ENCODE results near the gene LCN12.
A peak's percentile ranks its signal among the peaks of the same experiment; 100 is the strongest.

The LCN12 gene

DNA sequence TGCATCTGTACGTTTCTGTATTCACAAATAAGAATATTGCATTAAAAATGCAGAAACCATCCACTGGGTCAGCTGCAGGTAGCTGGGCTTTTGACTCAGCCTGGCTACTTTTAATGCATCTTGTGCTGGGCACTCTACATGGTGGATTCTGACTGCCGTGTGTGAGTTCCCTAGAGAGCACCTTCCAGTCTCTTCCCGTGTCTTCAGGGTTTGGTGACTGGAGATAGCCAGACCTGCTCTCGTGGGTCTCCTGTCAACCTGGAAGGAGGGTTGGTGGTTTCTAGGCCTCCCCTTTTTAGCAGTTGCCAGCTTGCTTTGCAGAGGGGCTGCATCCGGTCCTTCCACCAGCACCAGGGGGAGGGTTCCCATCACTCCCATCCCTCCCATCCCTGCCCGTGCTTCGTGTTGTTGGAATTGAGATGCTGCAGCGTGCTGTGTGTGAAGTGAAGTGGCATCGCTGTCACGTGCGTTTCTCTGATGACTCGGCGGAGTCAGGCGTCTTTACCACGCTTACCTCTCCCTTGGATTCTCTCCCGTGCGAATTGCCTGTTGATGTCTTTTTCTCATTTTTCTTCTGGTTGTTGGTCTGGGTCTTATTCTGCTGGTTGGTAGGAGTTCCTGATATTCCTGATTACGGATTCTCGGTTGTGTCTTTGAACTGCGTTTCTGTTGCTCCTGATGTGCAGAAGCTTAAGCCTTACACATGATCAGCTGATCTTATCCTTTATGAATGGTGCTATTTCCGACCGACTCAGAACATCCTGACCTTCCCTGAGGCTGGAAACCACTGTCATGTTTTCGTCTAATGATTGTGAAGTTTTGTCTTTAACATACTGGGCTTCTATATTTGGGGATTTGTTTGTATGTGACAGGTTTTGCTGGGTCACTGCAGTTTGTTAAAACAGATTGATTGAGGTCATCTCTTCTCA, 24.5 kb upstream of the LCN12 start:
- DNase-seq = no peak

- no peak for DNase-seq
Measured at GRCh38 chr9:136928591-136928990, 23.5 kb upstream of the LCN12 start.

DNA sequence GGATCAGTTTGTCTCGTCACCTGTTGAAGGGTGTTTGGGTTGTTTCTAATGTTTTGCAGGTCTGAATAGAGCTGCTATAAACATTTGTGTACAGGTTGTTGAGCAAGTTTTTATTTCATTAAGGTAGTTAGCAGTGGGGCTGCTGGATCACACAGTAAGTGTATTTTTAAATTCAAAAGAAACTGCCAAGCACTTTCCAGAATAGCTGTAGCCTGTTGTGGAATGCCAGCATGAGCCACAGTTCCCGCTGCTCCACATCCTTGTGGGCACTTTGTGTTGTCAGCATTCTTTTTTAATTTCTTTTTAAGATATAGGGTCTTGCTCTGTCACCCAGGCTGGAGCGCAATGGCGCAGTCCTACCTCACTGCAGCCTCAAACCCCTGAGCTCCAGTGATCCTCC, 22.1 kb upstream of the LCN12 start:
- no peak for DNase-seq

GRCh38 chr9:136931611-136932130, 20.4 kb upstream of the LCN12 start:
- DNase-seq = no peak

DNA sequence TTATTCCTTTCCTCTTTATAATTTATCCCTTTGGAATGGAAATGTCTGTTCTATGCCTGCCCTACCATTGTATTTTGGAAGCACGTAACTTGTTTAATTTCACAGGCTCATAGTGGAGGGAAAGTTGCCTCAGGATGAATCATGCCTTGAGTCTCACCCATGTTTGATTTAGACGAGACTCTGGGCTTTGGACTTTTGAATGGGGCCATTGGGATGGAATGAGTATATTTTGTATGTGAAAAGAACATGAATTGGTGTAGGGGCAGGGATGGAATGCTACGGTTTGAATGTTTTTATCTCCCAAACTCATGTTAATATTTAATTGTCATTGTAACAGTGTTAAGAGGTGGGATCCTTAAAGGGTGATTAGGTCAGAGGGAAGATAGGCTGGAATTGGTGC, 17.8 kb upstream of the LCN12 start:
- no peak for DNase-seq

DNA sequence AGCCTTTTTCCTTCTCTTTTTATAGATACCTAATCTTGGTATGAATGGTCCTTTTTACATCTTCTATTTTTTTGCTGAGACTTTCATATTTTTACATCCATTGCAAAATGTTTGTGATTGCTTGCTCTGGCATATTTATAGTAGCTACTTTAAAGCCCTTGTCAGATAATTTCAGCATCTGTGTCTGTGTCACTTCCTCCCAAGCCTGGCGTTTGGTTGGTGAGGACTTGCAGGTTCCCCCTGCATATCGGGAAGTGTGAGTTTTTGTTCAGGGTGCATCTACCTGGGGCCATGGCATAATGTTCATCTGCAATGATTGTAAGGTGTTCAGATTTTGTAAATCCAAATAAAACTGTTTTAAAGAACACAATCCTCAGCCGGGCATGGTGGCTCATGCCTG, 16.4 kb upstream of the LCN12 start:
- no peak for DNase-seq

GRCh38 chr9:136936645-136937170, 15.4 kb upstream of the LCN12 start:
- no peak for DNase-seq

- no peak for DNase-seq
Measured at GRCh38 chr9:136937186-136938001, 14.7 kb upstream of the LCN12 start.

GRCh38 chr9:136939431-136939995, 12.6 kb upstream of the LCN12 start:
- no peak for DNase-seq

GRCh38 chr9:136939996-136940525, 12.0 kb upstream of the LCN12 start:
- DNase-seq = no peak

- no peak for DNase-seq
Measured at GRCh38 chr9:136940526-136941230, 11.4 kb upstream of the LCN12 start.

GRCh38 chr9:136941231-136942111, 10.6 kb upstream of the LCN12 start:
- no peak for DNase-seq

DNA sequence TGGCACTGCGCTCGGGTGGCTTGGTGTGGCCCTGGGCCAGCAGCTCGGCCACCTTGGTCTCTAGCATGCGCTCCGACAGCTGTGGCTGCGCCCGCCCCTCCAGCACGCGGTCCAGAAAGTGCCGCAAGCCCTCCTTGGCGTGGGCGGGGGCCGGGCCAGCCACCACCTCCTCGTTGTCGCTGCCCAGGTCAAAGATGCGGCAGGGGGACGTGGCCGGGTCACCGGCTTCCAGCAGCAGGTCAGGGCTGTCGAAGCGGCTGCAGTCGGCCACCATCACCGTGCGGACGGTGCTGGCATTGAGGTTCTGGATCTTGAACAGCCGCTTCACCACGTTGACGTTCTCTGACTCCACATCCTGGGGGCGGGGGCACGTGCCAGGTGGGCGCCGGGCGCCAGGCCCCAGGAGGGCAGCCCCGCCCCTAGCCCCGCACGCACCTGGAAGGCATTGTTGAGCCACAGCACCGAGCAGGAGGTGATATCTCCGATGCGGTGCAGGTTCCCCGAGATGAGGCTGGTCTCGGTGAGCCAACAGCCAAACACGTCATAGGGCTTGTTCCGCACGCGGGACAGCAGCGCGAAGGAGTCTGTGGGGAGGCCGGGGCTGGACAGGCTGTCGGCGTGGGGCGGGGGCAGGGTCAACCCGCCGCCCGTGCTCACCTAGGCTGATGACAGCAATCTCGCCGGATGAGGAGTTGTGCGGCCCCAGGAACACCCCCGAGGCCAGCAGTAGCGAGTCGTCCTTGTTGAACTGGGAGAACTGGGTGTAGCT, 9.8 kb upstream of the LCN12 start:
- no peak for DNase-seq

DNA sequence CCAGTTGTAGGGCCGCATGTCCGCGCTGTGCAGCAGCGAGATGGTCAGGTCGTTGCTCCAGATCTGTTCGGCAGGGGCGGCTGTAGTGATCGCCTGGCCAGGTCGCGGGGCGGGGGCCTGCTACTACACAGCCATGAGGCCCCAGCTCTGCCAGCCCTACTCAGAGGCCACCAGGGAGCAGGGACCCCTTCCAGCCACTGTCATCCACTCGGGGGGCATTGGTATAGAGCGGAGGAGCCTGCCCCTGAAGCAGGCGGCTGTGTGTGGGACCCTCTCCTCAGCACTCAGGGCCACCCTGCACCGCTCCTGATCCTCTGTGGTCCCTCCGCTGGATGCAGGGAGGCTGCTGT, 9.2 kb upstream of the LCN12 start:
- no peak for DNase-seq

DNA sequence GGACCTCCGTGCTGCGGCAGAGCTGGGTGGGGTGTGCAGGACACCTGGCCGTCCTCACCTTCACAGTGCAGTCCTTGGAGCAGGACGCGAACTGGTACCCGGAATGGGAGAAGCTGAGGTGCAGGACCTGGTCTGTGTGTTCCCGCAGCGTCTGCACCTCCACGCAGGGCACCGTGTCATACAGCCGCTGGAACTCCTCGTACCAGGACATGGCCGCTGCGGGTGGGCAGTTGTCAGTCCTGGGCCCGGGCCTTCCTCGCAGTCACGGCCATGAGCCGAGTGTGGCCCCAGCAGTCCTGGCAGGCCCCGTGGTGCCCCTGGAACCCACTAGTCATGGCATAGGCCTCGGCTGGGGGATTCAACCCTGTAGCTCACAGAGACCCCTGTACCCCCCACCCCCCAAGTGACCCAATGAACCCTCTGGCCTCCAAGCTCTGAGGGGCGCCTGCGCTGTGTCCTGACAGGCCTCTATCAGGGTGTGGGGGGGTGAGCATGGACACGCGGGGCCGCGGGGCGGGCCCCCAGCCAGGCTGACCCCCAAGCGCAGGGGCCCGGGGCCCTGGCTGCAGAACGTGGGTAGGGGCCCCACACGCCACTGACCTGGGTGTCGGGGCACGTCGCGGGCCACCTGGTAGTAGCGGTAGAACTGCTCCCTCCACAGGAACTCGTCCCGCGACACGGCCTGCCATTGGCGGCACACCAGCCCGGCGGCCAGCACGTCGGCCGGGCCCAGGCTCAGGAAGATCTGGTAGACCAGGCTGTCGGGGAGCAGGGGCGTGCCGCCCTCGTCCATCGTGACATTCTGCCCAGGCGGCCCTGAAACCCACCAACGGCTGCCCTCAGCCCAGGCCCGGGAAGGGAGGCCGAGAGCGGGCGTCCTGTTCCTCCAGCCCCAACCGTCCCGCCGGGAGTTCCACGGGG, 8.5 kb upstream of the LCN12 start:
- DNase-seq = no peak

- DNase-seq = no peak
Measured at GRCh38 chr9:136944212-136944518, 7.9 kb upstream of the LCN12 start.

GRCh38 chr9:136944519-136945332, 7.3 kb upstream of the LCN12 start, which contains the start of the genes C8G and FBXW5:
C8G (plus strand) TSS chr9:136945243; CDS start chr9:136945321, 78 bp downstream.
FBXW5 (minus strand) TSS chr9:136944738; CDS start chr9:136944083, 655 bp downstream.
- peak; percentile 96 for DNase-seq
